K562 (cell line): Measurements from ENCODE around the gene CENPP.

Source experiments
- ARNT ChIP-seq, 2 experiments: fragments of 450-650 bp; IDR thresholded peaks; 2 replicates each; pipeline ENCODE4 v1.6.1; 2016; ENCODE audit warnings: mild to moderate bottlenecking in 1 of 2
- ATF7 ChIP-seq: fragments of 450-650 bp; IDR thresholded peaks from 2 replicates; pipeline ENCODE4 v1.7.1; 2014; ENCODE audit warnings: mild to moderate bottlenecking, moderate library complexity
- CBFB ChIP-seq: sonication (generic); formaldehyde crosslinking; IDR thresholded peaks from 2 replicates; pipeline ENCODE4 v1.4.0; 2020; ENCODE audit warnings: mild to moderate bottlenecking, missing genetic modification reagents
- JUN ChIP-seq, 2 experiments: sonication (generic) in 1 of 2; formaldehyde crosslinking in 1 of 2; IDR thresholded peaks; 2 replicates each; pipeline versions ENCODE4 v1.6.1 to v1.8.0; 2012 to 2022; ENCODE audit warnings: borderline replicate concordance in 2 of 2, mild to moderate bottlenecking in 2 of 2, improper control_type of control experiment in 1 of 2, low read depth in 1 of 2, low read length in 1 of 2, missing genetic modification reagents in 1 of 2
- PML ChIP-seq: IDR thresholded peaks from 2 replicates; pipeline ENCODE4 v1.6.1; 2012; ENCODE audit warnings: low read length, inconsistent platforms
- POLR2A ChIP-seq: fragments of 450-650 bp; conservative IDR thresholded peaks from 2 replicates; pipeline ENCODE4 v1.6.1; 2016
- PTBP1 ChIP-seq: fragments of 200-400 bp; formaldehyde crosslinking; IDR thresholded peaks from 2 replicates; pipeline ENCODE4 v1.6.1; 2017; ENCODE audit warnings: low read depth, low read length
- ZFX ChIP-seq: sonication (generic); formaldehyde crosslinking; IDR thresholded peaks from 2 replicates; pipeline ENCODE4 v1.8.0; 2022; ENCODE audit warnings: mild to moderate bottlenecking, missing genetic modification reagents, moderate library complexity
- ZNF274 ChIP-seq: IDR thresholded peaks from 2 replicates; pipeline ENCODE4 v1.6.1; 2011; ENCODE audit warnings: low read depth, mild to moderate bottlenecking, low read length, moderate library complexity, borderline replicate concordance
- ZNF561 ChIP-seq: fragments of 450-650 bp; formaldehyde crosslinking; conservative IDR thresholded peaks from 2 replicates; pipeline ENCODE4 v1.4.0; 2020; ENCODE audit warnings: mild to moderate bottlenecking, moderate library complexity
- ZNF778 ChIP-seq: fragments of 450-650 bp; formaldehyde crosslinking; IDR thresholded peaks from 2 replicates; pipeline ENCODE4 v1.4.0; 2020; ENCODE audit warnings: mild to moderate bottlenecking, moderate library complexity
- TF ChIP-seq, protein P1 (sequence below), 3 experiments: IDR thresholded peaks in 2 of 3; conservative IDR thresholded peaks in 1 of 3; 2 replicates each; pipeline ENCODE4 v1.5.1; 2011 to 2012; ENCODE audit warnings: low read length in 3 of 3, mild to moderate bottlenecking in 3 of 3, control low read depth in 2 of 3, improper control_type of control experiment in 1 of 3, inconsistent platforms in 1 of 3, low read depth in 1 of 3, mixed read lengths in 1 of 3, moderate library complexity in 1 of 3; ENCODE audit not compliant: insufficient read depth in 2 of 3
- TF ChIP-seq, protein P2 (sequence below), 2 experiments: IDR thresholded peaks in 1 of 2; conservative IDR thresholded peaks in 1 of 2; 2 replicates each; pipeline ENCODE4 v1.6.1; 2016; ENCODE audit warnings: low read depth in 2 of 2, mild to moderate bottlenecking in 1 of 2, missing compliant biosample characterization in 1 of 2, missing genetic modification characterization in 1 of 2, moderate library complexity in 1 of 2
- TF ChIP-seq, protein P3 (sequence below): sonication (generic); formaldehyde crosslinking; IDR thresholded peaks from 2 replicates; pipeline ENCODE4 v1.8.0; 2022; ENCODE audit warnings: mild to moderate bottlenecking, missing genetic modification reagents

DNA sequence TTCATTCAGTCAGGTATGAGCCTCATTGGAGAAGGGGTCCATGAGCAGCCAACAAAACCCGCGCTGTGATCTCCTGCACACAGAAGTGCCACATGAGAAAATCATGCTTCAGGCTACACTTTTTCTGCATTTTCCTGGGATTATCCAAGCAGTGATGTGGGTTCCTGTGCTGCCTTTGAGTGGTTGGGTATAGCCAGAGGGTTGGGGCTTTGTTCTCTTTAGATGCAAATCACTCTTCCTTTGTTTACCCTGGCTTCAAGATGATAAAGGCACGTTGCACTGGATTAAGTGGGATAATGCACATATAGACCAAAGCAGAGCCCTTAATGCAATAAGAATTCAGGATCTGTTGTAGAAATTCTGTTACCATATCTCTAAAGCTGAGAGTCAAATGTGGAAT is 191.3 kb downstream of the CENPP start:
- TF ChIP-seq ZNF561 (CRISPR knock-in tag) (no peak), ZNF778 (CRISPR knock-in tag) (no peak), ATF7 (no peak), PML (no peak), ZNF274 (no peak), ZFX (no peak), ARNT (IDR thresholded peaks at IDR 0.05) (no peak), PTBP1 (no peak), JUN (IDR thresholded peaks at IDR 0.05; ENCODE audit: borderline replicate concordance, low read depth, low read length) (no peak), JUN (CRISPR knock-in tag; IDR thresholded peaks at IDR 0.05; ENCODE audit: borderline replicate concordance) (no peak), POLR2A (no peak), CBFB (CRISPR knock-in tag) (no peak)
- TF ChIP-seq, protein P1, sequence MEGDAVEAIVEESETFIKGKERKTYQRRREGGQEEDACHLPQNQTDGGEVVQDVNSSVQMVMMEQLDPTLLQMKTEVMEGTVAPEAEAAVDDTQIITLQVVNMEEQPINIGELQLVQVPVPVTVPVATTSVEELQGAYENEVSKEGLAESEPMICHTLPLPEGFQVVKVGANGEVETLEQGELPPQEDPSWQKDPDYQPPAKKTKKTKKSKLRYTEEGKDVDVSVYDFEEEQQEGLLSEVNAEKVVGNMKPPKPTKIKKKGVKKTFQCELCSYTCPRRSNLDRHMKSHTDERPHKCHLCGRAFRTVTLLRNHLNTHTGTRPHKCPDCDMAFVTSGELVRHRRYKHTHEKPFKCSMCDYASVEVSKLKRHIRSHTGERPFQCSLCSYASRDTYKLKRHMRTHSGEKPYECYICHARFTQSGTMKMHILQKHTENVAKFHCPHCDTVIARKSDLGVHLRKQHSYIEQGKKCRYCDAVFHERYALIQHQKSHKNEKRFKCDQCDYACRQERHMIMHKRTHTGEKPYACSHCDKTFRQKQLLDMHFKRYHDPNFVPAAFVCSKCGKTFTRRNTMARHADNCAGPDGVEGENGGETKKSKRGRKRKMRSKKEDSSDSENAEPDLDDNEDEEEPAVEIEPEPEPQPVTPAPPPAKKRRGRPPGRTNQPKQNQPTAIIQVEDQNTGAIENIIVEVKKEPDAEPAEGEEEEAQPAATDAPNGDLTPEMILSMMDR (IDR thresholded peaks at IDR 0.05 in 2 of 3, conservative IDR thresholded peaks at IDR 0.05 in 1 of 3; ENCODE audit: insufficient read depth in 2 of 3, low read depth in 1 of 3, low read length in 3 of 3): no peak
- TF ChIP-seq, protein P2, sequence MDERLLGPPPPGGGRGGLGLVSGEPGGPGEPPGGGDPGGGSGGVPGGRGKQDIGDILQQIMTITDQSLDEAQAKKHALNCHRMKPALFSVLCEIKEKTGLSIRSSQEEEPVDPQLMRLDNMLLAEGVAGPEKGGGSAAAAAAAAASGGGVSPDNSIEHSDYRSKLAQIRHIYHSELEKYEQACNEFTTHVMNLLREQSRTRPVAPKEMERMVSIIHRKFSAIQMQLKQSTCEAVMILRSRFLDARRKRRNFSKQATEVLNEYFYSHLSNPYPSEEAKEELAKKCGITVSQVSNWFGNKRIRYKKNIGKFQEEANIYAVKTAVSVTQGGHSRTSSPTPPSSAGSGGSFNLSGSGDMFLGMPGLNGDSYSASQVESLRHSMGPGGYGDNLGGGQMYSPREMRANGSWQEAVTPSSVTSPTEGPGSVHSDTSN (CRISPR knock-in tag; IDR thresholded peaks at IDR 0.05; ENCODE audit: low read depth): no peak
- TF ChIP-seq, protein P2 (tag; conservative IDR thresholded peaks at IDR 0.05; ENCODE audit: low read depth): no peak
- TF ChIP-seq, protein P3, sequence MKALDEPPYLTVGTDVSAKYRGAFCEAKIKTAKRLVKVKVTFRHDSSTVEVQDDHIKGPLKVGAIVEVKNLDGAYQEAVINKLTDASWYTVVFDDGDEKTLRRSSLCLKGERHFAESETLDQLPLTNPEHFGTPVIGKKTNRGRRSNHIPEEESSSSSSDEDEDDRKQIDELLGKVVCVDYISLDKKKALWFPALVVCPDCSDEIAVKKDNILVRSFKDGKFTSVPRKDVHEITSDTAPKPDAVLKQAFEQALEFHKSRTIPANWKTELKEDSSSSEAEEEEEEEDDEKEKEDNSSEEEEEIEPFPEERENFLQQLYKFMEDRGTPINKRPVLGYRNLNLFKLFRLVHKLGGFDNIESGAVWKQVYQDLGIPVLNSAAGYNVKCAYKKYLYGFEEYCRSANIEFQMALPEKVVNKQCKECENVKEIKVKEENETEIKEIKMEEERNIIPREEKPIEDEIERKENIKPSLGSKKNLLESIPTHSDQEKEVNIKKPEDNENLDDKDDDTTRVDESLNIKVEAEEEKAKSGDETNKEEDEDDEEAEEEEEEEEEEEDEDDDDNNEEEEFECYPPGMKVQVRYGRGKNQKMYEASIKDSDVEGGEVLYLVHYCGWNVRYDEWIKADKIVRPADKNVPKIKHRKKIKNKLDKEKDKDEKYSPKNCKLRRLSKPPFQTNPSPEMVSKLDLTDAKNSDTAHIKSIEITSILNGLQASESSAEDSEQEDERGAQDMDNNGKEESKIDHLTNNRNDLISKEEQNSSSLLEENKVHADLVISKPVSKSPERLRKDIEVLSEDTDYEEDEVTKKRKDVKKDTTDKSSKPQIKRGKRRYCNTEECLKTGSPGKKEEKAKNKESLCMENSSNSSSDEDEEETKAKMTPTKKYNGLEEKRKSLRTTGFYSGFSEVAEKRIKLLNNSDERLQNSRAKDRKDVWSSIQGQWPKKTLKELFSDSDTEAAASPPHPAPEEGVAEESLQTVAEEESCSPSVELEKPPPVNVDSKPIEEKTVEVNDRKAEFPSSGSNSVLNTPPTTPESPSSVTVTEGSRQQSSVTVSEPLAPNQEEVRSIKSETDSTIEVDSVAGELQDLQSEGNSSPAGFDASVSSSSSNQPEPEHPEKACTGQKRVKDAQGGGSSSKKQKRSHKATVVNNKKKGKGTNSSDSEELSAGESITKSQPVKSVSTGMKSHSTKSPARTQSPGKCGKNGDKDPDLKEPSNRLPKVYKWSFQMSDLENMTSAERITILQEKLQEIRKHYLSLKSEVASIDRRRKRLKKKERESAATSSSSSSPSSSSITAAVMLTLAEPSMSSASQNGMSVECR (CRISPR knock-in tag): no peak
